IPS-18c (cell line): Measurements from ENCODE around the gene ITGA1.
A peak's percentile ranks its signal among the peaks of the same experiment; 100 is the strongest.

Source experiments
- H3K4me3 ChIP-seq: 2 replicates; pipeline ENCODE4 v1.7.0; 2013; ENCODE audit warnings: low read depth, mild to moderate bottlenecking, low read length, moderate library complexity; ENCODE audit not compliant: insufficient read depth
- H3K9me3 ChIP-seq: one replicate; pipeline ENCODE4 v1.6.1; 2013; ENCODE audit warnings: mild to moderate bottlenecking, low read length, moderate library complexity; ENCODE audit not compliant: control insufficient read depth, insufficient read depth

The ITGA1 gene

GRCh38 chr5:52767766-52768480 is 19.8 kb upstream of the ITGA1 start:
- no peaks in the 10 kb centered on the region for H3K9me3 ChIP-seq
- H3K4me3 ChIP-seq: no peak overlapping the region

GRCh38 chr5:52769061-52769460 is 18.7 kb upstream of the ITGA1 start:
- Histone ChIP-seq H3K4me3 (no peak overlapping the region), H3K9me3 (no peaks in the 10 kb centered on the region)

- no peaks in the 10 kb centered on the region for H3K9me3 ChIP-seq
- H3K4me3 ChIP-seq: no peak overlapping the region
These were observed 17.3 kb upstream of the ITGA1 start for GRCh38 chr5:52770287-52770939.

- no peak overlapping the region for H3K4me3 ChIP-seq
- no peaks in the 10 kb centered on the region for H3K9me3 ChIP-seq
These were observed 16.2 kb upstream of the ITGA1 start for GRCh38 chr5:52771343-52772039.

GRCh38 chr5:52772668-52773067 is 15.0 kb upstream of the ITGA1 start:
- Histone ChIP-seq H3K9me3 (no peaks in the 10 kb centered on the region), H3K4me3 (no peak overlapping the region)

GRCh38 chr5:52773342-52773741 is 14.4 kb upstream of the ITGA1 start:
- no peaks in the 10 kb centered on the region for H3K9me3 ChIP-seq
- H3K4me3 ChIP-seq: no peak overlapping the region

- Histone ChIP-seq H3K4me3 (no peak overlapping the region), H3K9me3 (no peaks in the 10 kb centered on the region)
These were observed 13.7 kb upstream of the ITGA1 start for GRCh38 chr5:52774005-52774410.

- no peak overlapping the region for H3K4me3 ChIP-seq
- no peaks in the 10 kb centered on the region for H3K9me3 ChIP-seq
These were observed 11.6 kb upstream of the ITGA1 start for GRCh38 chr5:52776116-52776515.

GRCh38 chr5:52777186-52777585 is 10.5 kb upstream of the ITGA1 start:
- no peak overlapping the region for H3K4me3 ChIP-seq

GRCh38 chr5:52778781-52779180 is 8.9 kb upstream of the ITGA1 start:
- Histone ChIP-seq H3K9me3 (no peaks in the 10 kb centered on the region), H3K4me3 (no peak overlapping the region)

More at GRCh38 chr5:52777186-52777585, 10.5 kb upstream of the ITGA1 start:
- H3K9me3 ChIP-seq: no peaks in the 10 kb centered on the region

GRCh38 chr5:52779213-52779612 is 8.5 kb upstream of the ITGA1 start:
- Histone ChIP-seq H3K9me3 (no peaks in the 10 kb centered on the region), H3K4me3 (no peak overlapping the region)

- H3K9me3 ChIP-seq: no peaks in the 10 kb centered on the region
- no peak overlapping the region for H3K4me3 ChIP-seq
These were observed 4.3 kb upstream of the ITGA1 start for GRCh38 chr5:52783226-52783959.

GRCh38 chr5:52784737-52785136 is 3.0 kb upstream of the ITGA1 start:
- Histone ChIP-seq H3K4me3 (no peak overlapping the region), H3K9me3 (no peaks in the 10 kb centered on the region)

GRCh38 chr5:52786391-52786790 is 1.3 kb upstream of the ITGA1 start:
- Histone ChIP-seq H3K9me3 (no peaks in the 10 kb centered on the region), H3K4me3 (no peak overlapping the region)

- Histone ChIP-seq H3K9me3 (no peaks in the 10 kb centered on the region), H3K4me3 (peak overlapping the region; percentile 69)
These were observed 642 bp upstream of the ITGA1 start for GRCh38 chr5:52786949-52787599.

- H3K9me3 ChIP-seq: no peaks in the 10 kb centered on the region
- H3K4me3 ChIP-seq: peak overlapping the region; percentile 69; the same call in 1 of the 2 replicates
These were observed 747 bp downstream of the ITGA1 start for GRCh38 chr5:52788505-52788821.

GRCh38 chr5:52789378-52789777 is 1.7 kb downstream of the ITGA1 start:
- Histone ChIP-seq H3K4me3 (no peak overlapping the region), H3K9me3 (no peaks in the 10 kb centered on the region)
